HG02759 (cell line): Measurements from ENCODE around the gene SPATA9.

ENCODE experiments used
- ATAC-seq: cut with Tn5 transposase; IDR thresholded peaks from one replicate; pipeline ENCODE4 v1.9.1; 2021; ENCODE audit warnings: mild to moderate bottlenecking, moderate library complexity; ENCODE audit not compliant: unreplicated experiment

SPATA9 gene

DNA sequence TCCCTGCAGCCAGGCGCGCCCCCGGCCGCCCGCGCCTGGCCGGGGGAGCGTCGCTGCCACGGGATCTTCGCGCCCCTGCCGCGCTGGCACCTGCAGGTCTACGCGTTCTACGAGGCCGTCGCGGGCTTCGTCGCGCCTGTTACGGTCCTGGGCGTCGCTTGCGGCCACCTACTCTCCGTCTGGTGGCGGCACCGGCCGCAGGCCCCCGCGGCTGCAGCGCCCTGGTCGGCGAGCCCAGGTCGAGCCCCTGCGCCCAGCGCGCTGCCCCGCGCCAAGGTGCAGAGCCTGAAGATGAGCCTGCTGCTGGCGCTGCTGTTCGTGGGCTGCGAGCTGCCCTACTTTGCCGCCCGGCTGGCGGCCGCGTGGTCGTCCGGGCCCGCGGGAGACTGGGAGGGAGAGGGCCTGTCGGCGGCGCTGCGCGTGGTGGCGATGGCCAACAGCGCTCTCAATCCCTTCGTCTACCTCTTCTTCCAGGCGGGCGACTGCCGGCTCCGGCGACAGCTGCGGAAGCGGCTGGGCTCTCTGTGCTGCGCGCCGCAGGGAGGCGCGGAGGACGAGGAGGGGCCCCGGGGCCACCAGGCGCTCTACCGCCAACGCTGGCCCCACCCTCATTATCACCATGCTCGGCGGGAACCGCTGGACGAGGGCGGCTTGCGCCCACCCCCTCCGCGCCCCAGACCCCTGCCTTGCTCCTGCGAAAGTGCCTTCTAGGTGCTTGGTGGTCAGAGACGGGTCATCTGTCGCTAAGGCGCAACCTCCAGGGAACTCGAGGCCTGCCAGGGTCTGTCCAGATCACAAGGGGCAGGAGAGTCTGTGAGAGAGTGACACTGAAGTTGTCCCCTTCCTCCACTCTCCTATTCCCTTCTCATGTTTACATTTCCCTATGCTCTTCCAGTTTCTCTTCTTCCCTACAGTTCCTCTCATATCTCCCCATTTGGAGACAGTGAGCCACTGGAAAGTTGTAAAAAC, 61.6 kb downstream of the SPATA9 start:
- ATAC-seq: peak; percentile 49

DNA sequence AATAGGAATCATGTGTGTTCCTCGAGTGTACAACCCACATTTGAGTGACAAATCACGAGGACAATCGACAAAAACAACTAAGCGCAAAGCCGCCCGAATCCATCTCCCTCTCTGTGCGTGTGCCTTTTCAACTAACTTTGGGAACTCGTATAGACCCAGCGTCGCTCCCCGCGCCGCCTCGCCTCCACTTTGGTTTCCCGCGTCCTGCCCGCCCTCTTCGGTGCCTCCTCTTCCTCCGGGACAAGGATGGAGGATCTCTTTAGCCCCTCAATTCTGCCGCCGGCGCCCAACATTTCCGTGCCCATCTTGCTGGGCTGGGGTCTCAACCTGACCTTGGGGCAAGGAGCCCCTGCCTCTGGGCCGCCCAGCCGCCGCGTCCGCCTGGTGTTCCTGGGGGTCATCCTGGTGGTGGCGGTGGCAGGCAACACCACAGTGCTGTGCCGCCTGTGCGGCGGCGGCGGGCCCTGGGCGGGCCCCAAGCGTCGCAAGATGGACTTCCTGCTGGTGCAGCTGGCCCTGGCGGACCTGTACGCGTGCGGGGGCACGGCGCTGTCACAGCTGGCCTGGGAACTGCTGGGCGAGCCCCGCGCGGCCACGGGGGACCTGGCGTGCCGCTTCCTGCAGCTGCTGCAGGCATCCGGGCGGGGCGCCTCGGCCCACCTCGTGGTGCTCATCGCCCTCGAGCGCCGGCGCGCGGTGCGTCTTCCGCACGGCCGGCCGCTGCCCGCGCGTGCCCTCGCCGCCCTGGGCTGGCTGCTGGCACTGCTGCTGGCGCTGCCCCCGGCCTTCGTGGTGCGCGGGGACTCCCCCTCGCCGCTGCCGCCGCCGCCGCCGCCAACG, 62.5 kb downstream of the SPATA9 start, which contains the start of gene GPR150:
TSS of gene GPR150 (plus strand) at position 58 of the 840 bp plus-strand sequence. CDS start at position 247, 189 bp downstream.
- ATAC-seq: peak; percentile 77

DNA sequence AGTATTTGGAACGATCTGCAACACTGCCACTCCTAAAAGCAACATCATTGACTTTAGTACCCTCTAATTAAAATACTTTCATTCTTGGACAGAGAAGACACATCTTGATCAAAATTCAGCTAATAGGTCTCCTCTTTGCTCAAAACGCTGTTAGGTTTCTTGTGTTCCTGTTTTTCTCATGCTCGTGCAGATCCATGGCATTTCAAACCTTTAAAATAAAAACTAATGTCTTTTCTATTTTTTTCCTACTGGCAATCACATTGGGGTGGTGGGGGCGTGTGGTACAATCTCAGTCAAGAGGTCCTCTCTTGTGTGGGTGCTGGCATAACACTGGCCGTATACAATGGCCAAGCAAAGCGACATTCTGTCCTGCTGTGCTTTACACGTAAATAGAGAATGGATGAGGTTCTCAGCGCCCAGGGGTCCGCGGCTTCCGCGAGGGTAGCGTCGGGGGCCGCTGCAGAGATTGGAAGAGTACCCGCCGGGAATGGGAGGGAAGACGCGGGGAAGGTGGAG, 63.2 kb downstream of the SPATA9 start:
- no peak for ATAC-seq

DNA sequence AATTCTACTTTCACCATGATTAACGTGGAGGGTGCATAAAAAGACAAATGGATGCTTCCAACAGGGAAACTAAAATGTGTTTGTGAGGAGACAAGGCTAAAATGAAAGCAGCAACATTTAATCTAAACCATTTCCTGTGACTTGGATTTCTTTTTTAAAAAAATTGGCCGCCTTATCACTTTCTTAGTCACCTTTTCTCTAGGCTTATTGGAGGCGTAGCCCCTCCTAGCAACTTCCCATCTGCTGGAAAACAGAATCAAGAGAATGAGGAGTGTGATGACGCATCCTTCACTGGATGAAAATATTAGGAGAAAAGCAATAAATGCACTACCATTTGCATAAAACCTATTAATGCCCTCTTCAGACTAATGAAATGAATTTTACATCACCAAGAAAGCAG, 63.7 kb downstream of the SPATA9 start:
- ATAC-seq: no peak

DNA sequence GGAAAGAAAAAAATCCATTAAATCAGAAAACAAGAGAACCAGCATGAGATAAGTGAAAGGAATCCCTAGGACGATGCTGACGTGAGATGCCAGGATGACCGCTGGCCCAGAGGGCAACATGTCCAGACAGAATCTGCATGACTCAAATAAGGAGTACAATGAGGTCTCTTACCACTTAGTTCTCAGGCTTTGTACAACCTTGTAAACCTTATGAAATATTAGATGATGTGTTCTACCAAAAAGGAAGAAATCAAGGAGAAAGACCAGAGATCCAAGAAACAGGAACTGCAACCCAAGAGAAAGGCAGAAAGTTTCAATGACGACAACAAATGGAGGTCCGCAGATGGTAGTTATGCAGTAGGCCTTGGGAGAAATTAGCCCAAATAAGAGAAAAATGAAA, 65.7 kb downstream of the SPATA9 start:
- no peak for ATAC-seq

DNA sequence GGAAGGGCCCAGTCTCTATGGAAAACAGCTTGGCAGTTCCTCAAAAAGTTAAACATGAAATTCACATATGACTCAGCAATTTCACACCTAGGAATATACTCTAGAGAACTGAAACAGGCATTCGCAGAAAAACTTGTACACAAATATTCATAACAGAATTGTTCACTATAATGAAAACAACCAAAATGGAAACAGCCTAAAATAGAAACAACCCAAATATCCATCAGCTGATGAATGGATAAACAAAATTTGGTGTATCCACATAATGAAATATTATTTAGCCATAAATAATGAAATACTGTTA, 67.7 kb downstream of the SPATA9 start:
- no peak for ATAC-seq

DNA sequence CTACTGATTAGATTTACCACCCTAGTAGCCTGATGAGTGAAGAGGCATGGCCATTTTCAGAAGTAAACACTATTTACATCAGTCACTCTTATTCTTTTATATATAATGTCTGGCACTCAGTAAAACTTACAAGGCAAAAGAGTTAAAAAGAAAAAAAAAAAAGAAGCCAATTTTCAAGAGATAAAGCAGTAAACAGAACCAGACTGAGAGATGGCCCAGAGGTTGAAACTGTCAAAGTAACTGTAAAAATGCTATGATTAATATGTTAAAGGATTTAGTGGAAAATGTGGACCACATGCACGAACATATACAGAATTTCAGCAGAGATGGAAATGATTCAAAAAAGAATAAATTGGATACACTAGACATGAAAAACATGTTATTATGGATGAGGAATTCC, 69.3 kb downstream of the SPATA9 start:
- no peak for ATAC-seq

DNA sequence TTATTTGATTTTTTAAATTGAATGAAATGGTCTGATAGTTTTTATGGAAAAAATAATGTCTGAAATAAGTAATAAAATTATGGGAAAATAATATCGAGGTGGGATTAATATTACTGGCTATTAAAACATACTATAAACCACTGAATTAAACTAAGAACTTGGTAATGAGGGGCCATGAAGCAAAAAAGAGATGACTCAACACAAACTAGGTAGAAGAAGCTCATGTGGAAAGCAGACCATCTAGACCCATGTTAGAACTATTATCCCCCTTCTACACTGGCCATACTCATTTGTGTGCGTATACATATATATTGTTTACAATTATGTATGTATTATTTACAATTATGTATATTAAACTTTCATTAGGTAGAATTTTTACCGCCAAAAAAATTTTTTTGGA, 71.4 kb downstream of the SPATA9 start:
- no peak for ATAC-seq

DNA sequence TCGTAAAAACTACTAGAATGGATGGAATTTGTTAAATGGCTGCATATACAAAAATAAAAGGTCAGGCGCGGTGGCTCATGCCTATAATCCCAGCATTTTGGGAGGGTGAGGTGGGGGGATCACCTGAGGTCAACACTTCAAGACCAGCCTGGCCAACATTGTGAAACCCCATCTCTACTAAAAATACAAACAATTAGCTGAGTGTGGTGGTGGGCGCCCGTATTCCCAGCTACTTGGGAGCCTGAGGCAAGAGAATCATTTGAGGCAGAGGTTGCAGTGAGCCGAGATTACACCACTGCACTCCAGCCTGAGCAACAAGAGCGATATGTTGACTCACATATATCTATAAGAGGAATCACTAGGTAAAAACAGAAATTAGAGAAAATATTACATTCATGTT, 72.2 kb downstream of the SPATA9 start:
- ATAC-seq: no peak

DNA sequence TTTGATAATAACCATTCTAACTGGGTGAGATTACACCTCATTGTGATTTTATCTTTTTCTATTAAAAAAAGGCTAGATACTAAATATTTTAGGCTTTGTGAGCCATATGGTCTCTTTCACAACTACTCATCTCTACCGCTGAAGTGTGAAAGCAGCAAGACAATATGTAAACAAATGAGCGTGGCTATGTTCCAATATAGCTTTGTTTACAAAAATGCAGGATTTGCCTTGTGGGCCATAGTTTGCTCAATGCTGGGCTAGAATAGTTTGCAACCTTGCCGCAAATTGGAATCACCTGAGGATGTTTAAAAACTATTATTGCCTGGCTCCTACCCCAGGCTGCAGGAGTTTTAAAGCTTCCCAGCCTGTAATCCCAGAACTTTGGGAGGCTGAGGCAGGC, 73.1 kb downstream of the SPATA9 start:
- no peak for ATAC-seq
